Measurements from ENCODE around the gene CD58.

GRCh38 chr1:116569776-116570357 is 959 bp downstream of the CD58 start:
- TF ChIP-seq CTCF (IDR thresholded peaks at IDR 0.05) = no peak
- TF ChIP-seq EP300 (IDR thresholded peaks at IDR 0.05; ENCODE audit: low read depth) = no peak
- TF ChIP-seq POLR2A (IDR thresholded peaks at IDR 0.05) = no peak

Data from transverse colon (tissue), 3 donors.